Inflammatory macrophage treated with lipopolysaccharide for 1 hour (primary cell): Measurements from ENCODE around the gene SYMPK.

ENCODE experiments used
- DNase-seq, 2 donors: peaks; one replicate each; pipeline ENCODE4 v3.0.0-alpha.2; 2020 to 2022

SYMPK gene

DNA sequence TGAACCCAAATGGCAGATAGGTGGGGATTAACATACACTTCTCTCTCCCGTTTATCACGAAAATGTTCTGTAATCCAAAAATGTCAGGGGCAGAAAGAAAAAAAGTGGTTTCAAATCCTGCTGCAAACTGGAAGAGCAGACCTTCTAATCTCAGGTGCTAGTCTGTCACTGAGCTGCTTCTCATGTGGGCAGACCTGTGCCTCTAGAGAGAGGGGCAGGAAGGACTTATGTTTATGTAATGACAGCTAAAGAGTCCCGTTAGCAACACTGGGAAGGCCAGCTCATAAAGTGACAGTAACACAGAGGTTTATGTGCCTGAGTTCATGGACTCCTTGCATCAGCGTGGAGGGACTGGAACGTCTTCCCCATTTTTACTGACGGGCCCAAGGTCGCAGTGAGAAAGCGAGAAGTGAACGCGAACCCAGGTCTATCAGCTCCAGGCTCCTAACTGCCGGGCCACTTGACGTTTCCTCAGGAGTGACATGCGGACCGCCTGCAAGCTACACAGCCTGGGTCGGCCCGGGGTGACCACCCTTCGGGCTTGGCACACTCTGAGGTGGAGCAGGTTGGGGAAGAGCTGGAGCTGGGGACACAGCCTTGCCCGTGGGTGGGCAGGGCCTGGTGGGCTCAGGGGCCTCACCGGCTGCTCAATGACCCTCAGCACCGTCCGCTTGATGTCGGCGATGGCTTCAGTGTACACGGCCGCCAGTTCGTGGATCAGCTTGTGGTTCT lies 38.2 kb downstream of the SYMPK start:
- DNase-seq: no peak

GRCh38 chr19:45824041-45824471 lies 38.9 kb downstream of the SYMPK start:
- no peak for DNase-seq

DNA sequence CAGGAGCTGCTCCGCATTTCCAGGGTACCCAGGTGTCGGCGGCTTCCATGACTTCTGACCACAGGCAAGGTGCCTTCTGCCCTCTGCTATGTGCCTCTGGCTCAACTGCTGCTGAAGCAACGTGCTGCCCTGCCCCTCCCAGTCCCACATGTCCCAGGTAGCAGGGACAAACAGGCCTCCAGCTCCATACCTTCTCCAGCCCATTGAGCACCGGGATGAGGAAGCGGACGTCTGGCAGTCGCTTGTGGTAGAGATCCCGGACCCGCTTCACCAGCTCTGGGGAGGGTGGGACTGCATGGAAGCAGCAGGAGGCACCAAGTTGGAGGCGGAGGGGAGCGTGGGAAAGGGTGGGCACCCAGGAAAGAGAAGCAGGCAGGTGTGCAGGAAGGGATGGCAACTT lies 39.8 kb downstream of the SYMPK start:
- no peak for DNase-seq

DNA sequence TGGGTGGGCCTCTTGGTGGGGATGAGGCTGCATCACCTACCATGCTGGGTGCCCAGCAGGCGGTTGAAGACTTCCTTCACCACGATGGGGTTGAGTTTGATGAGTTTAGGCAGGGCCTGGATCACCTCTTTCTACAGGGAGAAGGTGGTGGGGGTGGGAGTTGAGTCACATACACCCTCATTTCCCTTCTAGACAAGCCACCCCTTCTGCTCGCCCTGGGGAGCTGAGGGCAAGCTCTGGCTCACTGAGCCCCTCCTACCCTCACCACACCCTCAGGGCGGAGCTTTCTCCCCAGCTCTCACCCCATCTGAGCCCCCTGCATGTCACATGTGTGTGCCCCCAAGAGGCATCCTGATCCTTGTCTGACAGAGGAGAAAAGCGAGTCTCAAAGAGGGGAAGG lies 40.2 kb downstream of the SYMPK start:
- DNase-seq: no peak

GRCh38 chr19:45821570-45821969 lies 41.4 kb downstream of the SYMPK start:
- no peak for DNase-seq

- DNase-seq: no peak
These were observed 41.8 kb downstream of the SYMPK start for GRCh38 chr19:45821103-45821521.

GRCh38 chr19:45820413-45821102 lies 42.4 kb downstream of the SYMPK start:
- no peak for DNase-seq

DNA sequence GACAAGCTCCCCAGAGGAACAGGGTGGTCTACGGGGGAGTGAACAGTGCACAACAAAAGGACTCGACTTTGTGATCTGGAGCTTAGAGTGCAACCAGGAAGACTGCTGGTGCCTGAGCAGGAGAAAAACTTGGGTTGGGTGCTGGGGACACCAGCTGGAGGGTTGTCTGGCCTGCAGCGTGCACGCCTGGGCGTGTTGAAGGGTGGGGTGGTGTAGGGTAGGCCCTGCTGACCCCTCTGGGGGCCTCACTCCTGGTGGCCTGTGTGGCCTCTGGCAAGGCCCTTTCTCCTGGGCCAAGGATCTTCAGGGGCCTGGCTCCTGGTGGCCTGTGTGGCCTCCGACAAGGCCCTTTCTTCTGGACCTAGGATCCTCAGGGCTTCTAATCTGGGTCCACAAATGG lies 43.2 kb downstream of the SYMPK start:
- DNase-seq: no peak

GRCh38 chr19:45817725-45818301 lies 45.1 kb downstream of the SYMPK start:
- no peak for DNase-seq

GRCh38 chr19:45817010-45817724 lies 45.8 kb downstream of the SYMPK start:
- peak; percentile 80 to 99 for DNase-seq

- no peak for DNase-seq
These were observed 46.5 kb downstream of the SYMPK start for GRCh38 chr19:45816236-45817009.

- no peak for DNase-seq
These were observed 47.3 kb downstream of the SYMPK start for GRCh38 chr19:45815481-45816216.

DNA sequence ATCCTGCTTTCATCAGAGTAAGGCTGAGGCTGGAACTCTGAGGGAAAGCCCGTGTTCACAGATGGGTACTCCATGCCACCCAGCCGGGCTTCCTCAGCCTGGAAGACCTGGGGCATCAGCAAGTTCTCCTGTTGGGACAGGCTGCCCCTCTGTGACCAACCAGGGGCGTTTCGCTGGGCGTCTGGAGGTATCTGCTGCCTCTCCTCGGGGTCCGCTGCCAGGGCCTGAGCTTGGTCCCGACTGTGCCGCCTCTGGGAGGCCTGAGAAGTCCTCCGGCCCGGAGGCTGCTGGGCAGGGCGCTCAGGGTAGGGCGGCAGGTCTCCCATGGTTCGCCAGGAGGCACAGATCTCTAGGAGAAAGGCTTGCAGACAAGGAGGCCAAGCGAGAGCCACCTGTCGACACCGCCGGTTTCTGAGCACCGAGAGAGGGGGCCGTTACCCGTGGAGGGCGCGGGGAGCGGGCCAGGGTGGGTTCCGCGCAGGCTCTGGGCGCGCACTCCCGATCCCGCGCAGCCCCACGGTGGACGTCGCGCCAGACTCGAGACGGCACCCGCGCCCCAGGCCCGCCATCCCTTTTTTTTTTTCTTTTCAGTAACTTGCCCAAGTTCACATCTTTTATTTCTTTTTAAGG lies 48.0 kb downstream of the SYMPK start, which contains the start of gene RSPH6A:
RSPH6A (minus strand) TSS at position 458 of the 630 bp plus-strand sequence; CDS start at position 326, 132 bp downstream.
- no peak for DNase-seq

DNA sequence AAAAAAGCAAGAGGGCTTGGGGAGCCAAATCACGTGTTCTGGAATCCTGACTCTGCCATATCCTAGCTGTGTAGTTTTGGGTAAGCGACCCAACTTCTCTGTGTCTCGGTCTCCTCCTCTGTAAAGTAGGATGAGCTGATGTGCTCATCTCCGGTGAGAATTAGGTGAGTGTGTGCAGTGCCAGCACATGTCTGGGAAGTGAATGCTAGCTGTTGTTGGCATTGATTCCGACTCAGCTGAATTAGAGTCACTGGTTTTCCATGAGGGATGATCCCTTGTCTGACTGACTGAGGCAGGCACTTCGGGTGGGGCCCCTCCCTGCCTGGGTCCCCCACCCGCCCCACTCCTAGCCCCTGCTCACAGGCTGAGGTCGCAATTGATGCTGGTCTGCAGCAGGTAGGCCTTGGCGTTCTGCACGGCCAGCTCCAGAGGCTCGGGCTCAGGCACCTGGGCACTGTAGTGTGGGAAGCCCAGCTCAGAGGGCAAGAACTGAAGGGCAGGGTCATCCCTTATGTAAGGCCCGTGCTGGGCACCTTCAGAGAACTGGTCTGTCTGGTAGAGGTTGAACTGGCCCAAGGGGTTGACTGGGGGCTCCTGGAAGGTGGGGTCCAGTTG lies 48.7 kb downstream of the SYMPK start:
- DNase-seq: no peak

- no peak for DNase-seq
These were observed 50.6 kb downstream of the SYMPK start for GRCh38 chr19:45812297-45812696.

GRCh38 chr19:45809643-45810159 lies 53.2 kb downstream of the SYMPK start:
- peak in 1 of 2 donors; percentile 27 for DNase-seq

DNA sequence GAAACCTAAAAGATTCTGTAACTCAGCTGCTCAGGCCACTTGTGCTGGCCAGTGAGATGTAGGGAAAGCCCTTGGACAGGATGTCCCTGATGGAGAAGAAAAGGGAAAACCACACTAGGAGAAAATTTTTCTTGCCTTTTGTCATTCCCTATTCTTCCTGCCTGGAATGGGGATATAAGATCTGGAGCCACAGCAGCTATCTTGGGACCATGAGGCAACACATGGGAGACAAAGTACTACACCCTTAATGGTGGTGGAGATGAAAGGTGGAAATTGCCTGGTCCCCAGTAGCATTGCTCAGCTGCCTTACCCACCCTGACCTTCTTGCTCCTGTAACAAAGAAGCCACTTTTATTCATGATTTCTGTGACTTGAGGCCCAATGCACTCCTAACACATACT lies 57.2 kb downstream of the SYMPK start:
- no peak for DNase-seq

- DNase-seq: no peak
These were observed 58.1 kb downstream of the SYMPK start for GRCh38 chr19:45804959-45805230.

DNA sequence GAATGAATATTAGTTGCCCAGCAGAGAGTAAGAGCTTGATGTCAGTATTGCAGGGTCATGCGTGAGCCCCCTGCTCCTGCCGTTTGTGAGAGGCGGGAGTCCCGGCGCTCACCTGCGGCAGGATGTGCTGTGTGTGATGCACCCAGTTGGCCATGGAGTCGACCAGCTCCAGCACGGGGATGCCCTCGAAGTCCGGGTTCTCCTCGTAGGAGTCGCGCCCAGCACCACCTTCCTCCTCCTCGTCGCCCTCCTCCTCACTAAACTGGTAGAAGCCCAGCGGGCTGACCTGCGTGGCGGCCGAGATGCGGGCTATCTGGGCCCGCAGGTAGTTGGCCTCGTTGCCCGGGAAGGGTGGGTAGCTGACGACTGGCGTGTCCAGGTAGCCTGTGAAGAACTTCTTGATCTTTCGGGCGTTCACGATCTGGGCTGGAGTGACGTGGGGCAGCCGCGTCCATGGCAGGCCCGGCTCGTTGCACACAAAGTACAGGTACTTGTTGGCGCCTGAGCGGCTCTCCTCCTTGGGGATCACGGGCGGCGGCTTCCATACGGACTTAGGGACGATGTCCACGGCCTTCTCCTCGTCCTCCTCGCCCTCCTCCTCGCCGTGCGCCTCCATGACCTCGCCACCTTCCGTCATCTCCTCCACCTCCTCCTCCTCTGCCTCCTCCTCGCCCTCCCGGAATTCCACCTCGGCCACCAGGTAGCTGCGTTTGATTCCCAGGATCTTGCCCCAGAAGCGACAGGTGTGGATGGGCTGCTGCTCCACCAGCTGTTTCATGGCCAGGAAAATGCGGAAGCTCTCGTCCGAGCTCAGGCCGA lies 58.6 kb downstream of the SYMPK start:
- no peak for DNase-seq

DNA sequence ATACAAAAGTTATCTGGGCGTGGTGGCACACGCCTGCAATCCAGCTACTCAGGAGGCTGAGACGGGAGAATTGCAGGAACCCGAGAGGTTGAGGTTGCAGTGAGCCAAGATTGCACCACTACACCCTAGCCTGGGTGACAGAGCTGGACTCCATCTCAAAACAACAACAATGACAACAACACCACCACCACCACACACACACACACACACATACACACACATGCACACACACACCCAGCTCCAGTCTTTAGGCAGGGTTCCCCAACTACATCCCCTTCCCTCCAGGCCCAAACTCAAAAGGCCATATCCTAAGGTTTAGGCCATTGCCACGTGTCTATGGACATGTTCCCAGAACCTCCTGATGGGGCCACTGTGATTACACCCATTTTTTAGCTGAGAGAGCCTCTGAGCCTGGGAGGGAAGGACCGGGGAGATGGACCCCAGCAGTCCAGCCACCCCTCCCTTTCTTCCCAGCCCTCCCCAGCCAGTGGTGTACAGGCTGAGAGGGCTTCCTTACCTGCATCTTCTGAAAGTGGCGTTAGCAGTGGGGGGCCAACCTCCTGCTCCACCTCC lies 61.3 kb downstream of the SYMPK start:
- DNase-seq: no peak
